ENCODE measurements around the gene C14orf180.

The C14orf180 gene

GRCh38 chr14:104550340-104550860 lies 29.2 kb upstream of the C14orf180 start:
- DNase-seq (ENCODE audit: low read depth), result no peak

DNA sequence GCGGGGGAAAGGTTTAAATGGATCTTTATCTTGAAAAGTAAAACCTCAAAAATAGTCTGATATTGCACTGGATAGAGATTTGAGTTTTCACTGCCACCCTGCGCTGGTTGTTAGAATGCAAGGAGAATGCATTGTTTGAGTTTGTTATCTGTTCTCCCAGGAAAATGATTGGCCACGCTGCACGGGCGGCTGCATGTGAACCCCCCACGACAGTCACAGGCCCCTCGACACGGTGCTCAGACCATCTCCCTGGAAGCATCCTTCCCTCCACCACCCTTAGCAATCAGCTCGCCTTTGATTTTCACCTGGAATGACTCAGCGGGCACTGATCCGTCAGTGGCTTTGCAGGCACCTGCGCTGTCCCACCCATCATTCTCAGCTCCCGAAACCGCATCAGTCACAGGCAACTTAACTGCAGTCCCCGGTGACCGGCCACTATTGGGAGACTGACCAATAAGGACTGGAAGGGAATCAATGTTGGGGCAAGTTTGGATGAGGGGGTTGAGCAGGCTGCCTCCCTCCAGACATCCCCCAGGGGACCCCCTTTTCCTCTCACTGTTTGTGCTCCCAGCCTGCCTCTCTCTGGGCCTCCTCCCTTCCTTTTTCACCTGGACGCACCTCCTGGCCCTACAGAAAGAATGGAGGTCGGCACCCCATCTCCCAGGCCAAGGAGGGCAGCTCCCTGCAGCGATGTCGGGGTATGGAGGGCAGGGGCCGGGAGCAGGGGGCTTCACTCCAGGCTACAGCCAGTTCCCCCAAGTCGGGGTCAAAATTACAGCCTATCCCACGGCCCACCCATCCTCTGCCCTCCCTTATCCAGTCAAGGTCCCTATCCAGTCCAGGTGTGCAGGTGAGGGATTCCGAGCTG lies 28.5 kb upstream of the C14orf180 start:
- no peak for DNase-seq (ENCODE audit: low read depth)

DNA sequence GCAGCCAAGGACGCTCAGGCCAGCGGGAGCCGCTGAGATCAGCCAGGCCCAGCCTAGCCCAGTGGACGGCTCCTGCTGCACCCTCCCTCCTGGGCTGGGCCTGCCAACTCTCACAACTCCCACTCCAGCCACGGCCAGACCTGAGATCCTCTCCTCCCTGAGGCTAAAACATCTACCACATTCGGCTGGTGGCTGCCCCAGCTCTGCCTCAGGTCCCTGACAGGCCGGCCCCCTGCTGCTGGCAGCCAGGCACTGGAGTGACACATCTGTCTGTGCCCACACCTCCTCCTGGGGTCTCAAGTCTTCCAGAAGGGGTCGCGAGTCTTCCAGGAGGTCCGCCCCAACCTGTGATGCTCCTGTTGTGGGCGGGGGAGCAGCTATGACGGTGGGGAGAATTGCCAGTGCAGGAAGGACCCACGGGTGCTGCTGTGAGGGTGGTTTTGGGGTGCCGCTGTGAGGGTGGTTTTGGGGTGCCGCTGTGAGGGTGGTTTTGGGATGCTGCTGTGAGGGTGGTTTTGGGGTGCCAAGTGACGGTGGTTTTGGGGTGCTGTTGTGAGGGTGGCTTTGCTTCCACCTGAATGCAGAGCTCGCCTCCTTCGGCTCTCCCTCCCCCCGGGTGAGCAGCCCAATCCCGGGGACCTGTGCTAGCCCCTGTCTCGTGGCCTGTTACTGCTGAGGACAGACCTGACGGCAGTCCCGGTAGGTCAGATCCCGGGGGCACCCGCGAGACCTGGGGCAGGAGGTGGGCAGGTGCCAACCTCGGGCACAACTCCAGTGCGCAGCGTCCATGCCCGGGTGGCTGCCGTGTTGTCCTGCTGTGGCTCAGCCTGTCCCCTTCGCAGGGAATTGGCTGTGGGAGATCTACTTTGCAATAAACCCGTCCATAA lies 27.5 kb upstream of the C14orf180 start:
- DNase-seq (ENCODE audit: low read depth), result no peak

DNA sequence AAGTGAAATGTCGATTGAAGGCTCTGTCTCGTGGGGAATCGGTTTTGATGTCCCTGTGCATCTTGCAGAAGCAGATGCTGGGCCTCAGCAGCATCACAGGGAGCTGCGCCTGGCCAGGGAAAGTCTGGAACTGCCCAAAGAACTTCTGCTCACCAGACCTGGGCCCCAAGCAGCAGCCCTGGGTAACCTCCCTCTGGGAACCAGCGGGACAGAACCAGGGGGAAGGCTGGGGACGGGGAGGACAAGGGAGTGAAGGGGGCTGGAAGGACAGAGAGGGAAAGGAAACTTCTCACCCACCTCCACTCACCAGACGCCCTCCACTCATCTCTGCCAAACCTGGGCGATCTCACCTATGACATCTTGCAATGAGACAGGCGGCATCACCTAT lies 26.8 kb upstream of the C14orf180 start:
- no peak for DNase-seq (ENCODE audit: low read depth)

GRCh38 chr14:104553166-104554087 lies 26.1 kb upstream of the C14orf180 start:
- DNase-seq (ENCODE audit: low read depth), result no peak

DNA sequence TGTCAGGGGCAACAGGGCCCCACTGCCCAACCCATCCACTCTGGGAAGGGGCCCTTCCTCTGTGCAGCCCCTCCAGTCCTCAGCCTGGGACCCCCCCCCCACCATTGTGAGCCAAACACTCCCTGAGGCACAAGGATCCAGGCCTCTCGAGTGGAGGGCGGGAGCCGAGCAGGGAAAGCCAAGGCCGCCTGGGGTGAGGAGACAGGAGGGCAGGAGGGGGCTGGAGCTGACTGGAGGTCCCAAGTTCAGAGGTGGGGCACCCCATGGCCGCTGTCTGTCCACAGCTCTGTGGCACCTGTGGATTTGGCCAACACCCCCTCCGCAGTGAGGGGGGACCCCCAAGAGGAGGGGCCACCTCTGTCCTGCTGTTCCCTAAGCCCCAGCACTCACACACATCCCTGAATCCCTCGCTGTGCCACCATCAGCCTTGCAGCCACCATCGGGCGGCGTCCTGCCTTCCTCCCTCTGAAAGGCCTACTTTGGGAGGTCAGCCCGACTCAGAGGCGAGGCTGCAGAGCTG lies 25.4 kb upstream of the C14orf180 start:
- DNase-seq (ENCODE audit: low read depth), result no peak

- no peak for DNase-seq (ENCODE audit: low read depth)
Observed at GRCh38 chr14:104554608-104555429, 24.7 kb upstream of the C14orf180 start.

DNA sequence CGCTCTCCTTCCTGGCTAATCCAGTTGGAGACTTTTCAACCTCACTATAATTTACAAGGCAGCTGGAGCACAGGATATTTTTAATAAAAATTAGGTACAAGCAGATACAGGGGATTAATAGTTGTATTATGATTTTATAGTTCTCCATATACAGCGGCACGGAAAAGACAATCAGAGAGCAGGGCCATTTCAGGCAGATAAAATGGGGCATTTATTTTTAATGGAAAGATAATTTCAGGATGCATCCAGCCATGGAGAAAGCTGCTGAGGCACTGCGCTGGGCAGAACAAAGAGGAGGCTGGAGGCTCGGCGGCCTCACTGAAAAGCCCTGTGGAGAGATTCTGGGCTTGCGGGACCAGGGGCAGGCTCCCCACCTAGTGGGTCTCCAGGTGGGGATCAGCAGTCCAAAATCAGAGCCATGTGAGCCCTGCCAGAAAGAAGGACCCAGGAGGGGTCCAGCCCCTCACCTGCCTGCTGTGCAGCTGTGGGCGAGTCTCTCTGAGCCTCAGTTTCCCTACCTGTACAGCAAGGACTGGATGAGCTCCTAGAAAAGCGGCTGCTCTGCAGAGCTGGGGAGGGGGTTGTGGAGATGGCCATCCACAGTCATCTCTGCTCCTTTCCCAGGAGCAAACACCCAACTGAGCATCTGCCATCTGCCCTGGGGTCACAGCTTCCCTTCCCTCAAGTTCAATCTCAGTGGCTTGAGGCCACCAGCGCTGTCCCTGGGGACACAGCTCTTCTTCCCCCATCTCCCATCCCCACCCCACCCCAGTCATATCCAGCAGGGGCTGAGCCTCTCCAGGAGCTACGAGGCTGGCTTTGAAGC lies 23.9 kb upstream of the C14orf180 start:
- no peak for DNase-seq (ENCODE audit: low read depth)

- no peak for DNase-seq (ENCODE audit: low read depth)
Observed at GRCh38 chr14:104556256-104557021, 23.1 kb upstream of the C14orf180 start.

GRCh38 chr14:104557086-104557485 lies 22.5 kb upstream of the C14orf180 start:
- no peak for DNase-seq (ENCODE audit: low read depth)

DNA sequence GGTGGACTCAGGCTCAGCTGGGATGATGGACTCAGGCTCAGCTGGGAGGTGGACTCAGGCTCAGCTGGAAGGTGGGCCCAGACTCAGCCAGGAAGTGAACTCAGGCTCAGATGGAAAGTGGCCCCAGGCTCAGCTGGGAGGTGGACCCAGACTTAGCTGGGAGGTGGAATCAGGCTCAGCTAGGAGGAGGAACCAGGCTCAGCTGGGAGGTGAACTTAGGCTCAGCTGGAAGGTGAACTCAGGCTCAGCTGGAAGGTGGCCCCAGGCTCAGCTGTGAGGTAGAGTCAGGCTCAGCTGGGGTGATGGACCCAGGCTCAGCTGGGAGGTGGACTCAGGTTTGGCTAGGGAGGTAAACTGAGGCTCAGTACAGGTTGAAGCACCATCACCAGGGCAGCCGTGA lies 21.8 kb upstream of the C14orf180 start:
- DNase-seq (ENCODE audit: low read depth), result no peak

- DNase-seq (ENCODE audit: low read depth), result no peak
Observed at GRCh38 chr14:104558231-104559027, 21.1 kb upstream of the C14orf180 start.

GRCh38 chr14:104559028-104559803 lies 20.3 kb upstream of the C14orf180 start:
- no peak for DNase-seq (ENCODE audit: low read depth)

DNA sequence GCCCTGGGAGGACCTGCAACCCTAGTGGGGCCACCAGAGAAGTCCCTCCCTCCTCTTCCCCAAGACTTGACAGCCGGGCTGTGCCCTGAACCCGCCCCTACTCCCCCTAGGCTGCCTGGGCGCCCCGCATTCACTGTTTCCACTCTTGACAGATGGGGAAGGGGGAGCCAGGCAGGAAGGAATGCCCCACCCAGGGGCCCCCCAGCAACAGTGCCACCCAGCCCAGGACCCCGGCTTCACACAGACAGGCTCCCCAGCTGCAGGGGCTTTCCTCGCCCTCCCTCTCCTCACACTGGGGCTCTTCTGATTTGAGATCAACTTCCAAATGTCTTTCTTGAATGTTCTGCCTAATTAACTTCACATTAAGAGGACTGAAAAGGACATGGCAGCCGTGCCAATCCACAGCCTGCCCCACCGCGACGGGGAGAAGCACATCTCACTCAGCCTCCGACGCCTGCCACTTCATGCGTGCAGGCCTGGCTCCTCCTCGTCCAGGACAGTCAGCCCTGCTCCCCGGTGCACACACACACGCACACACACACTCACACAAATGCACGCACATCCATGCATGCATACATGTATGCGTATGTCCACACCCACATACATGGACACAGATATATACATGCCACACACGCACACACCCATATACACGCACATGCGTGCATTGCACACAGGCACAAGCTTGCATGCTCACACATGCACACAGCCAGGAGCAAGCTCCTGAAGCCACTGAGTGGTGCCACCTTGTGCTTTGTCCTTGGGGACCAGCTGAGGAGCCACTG lies 19.6 kb upstream of the C14orf180 start:
- no peak for DNase-seq (ENCODE audit: low read depth)

- no peak for DNase-seq (ENCODE audit: low read depth)
Observed at GRCh38 chr14:104560586-104560945, 19.0 kb upstream of the C14orf180 start.

- DNase-seq (ENCODE audit: low read depth), result no peak
Observed at GRCh38 chr14:104561124-104561557, 18.4 kb upstream of the C14orf180 start.
